Measurements from ENCODE around the gene FRRS1.

DNA sequence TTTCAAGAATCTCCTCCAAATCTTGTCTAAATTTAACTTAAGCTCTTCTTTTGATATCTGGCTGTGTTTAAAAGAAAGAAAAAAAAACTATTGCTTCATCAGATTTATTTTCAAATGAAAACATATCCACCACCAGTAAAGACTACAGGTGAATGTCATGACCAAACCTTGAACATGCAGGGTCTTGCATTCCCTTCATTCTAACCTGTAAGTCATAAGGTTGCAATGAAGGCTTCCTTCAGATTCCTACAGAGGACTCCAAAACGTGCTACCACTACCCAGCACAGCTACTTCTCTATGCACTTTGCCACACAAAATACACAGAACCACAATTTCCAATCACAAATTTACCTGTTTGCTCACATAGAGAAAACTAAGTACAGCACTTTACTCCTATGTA, 26.3 kb downstream of the FRRS1 start:
- TF ChIP-seq, protein P1, sequence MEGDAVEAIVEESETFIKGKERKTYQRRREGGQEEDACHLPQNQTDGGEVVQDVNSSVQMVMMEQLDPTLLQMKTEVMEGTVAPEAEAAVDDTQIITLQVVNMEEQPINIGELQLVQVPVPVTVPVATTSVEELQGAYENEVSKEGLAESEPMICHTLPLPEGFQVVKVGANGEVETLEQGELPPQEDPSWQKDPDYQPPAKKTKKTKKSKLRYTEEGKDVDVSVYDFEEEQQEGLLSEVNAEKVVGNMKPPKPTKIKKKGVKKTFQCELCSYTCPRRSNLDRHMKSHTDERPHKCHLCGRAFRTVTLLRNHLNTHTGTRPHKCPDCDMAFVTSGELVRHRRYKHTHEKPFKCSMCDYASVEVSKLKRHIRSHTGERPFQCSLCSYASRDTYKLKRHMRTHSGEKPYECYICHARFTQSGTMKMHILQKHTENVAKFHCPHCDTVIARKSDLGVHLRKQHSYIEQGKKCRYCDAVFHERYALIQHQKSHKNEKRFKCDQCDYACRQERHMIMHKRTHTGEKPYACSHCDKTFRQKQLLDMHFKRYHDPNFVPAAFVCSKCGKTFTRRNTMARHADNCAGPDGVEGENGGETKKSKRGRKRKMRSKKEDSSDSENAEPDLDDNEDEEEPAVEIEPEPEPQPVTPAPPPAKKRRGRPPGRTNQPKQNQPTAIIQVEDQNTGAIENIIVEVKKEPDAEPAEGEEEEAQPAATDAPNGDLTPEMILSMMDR (IDR thresholded peaks at IDR 0.05; ENCODE audit: low read length), result no peak
- TF ChIP-seq EZH2 (optimal IDR thresholded peaks at IDR 0.05; ENCODE audit: low read depth, low read length) (no peak), EZH2phosphoT487 (IDR thresholded peaks at IDR 0.05; ENCODE audit: low read length) (no peak)

All from MM.1S (cell line).